BJ (cell line): ENCODE data around the gene PRKCE. TPM values are rescaled to one million over a fixed set of nuclear protein-coding genes. Genes with fewer than 3 reads are reported as not detected.

Experiments
- CTCF ChIA-PET: fragments of 350-600 bp; formaldehyde crosslinking; extraction: SDS; loops from one replicate; lab custom pipeline; 2021; ENCODE audit warnings: antibody characterized with exemption, inconsistent platforms; lab: Yijun Ruan, JAX
- POLR2A ChIA-PET: fragments of 300-600 bp; sonication (Branson Sonifier 250); formaldehyde crosslinking; extraction: SDS; loops from one replicate; lab custom pipeline; 2021; ENCODE audit warnings: antibody characterized with exemption; lab: Charles Lee
- DNase-seq: peaks from one replicate; pipeline ENCODE4 v3.0.0-alpha.2; 2011; ENCODE audit warnings: low read depth
- H3K27me3 ChIP-seq: 2 replicates; pipeline ENCODE4 v1.6.0; 2011; ENCODE audit warnings: low read length; ENCODE audit not compliant: control insufficient read depth, insufficient read depth
- H3K36me3 ChIP-seq: 2 replicates; pipeline ENCODE4 v1.5.1; 2011; ENCODE audit warnings: low read length; ENCODE audit not compliant: control insufficient read depth, insufficient read depth
- H3K4me3 ChIP-seq: 2 replicates; pipeline ENCODE4 v1.5.1; 2011; ENCODE audit warnings: low read depth, mild to moderate bottlenecking, control low read depth, low read length
- polyA plus RNA-seq: library from polyadenylated mRNA; depleted of rRNA; stranded (reverse); fragments of >200 nt; gene quantifications from 2 replicates; pipeline ENCODE4 v1.2.3, GENCODE V29; 2011
- TF ChIP-seq, protein P1 (sequence below): IDR thresholded peaks from 2 replicates; pipeline ENCODE4 v1.5.1; 2011; ENCODE audit warnings: low read depth, mild to moderate bottlenecking, control low read depth, inconsistent platforms, low read length, moderate library complexity; ENCODE audit not compliant: insufficient read depth

The PRKCE gene
- polyA plus RNA-seq, 1 experiment, result 19.7 TPM

- ChIA-PET CTCF (interaction anchor here (0.6 kb wide), 1 partner anchor 10 kb away, joined by 3 read pairs; no protein-coding TSS in a partner anchor), POLR2A (no interaction called here)
- H3K27me3 ChIP-seq, result no peaks in the 10 kb centered on the region
- H3K4me3 ChIP-seq, result no peak overlapping the region
- no peak for DNase-seq
- no peaks in the 10 kb centered on the region for H3K36me3 ChIP-seq
- TF ChIP-seq, protein P1, sequence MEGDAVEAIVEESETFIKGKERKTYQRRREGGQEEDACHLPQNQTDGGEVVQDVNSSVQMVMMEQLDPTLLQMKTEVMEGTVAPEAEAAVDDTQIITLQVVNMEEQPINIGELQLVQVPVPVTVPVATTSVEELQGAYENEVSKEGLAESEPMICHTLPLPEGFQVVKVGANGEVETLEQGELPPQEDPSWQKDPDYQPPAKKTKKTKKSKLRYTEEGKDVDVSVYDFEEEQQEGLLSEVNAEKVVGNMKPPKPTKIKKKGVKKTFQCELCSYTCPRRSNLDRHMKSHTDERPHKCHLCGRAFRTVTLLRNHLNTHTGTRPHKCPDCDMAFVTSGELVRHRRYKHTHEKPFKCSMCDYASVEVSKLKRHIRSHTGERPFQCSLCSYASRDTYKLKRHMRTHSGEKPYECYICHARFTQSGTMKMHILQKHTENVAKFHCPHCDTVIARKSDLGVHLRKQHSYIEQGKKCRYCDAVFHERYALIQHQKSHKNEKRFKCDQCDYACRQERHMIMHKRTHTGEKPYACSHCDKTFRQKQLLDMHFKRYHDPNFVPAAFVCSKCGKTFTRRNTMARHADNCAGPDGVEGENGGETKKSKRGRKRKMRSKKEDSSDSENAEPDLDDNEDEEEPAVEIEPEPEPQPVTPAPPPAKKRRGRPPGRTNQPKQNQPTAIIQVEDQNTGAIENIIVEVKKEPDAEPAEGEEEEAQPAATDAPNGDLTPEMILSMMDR, result no peak
Measured at GRCh38 chr2:45891719-45892424, 240.4 kb downstream of the PRKCE start.

DNA sequence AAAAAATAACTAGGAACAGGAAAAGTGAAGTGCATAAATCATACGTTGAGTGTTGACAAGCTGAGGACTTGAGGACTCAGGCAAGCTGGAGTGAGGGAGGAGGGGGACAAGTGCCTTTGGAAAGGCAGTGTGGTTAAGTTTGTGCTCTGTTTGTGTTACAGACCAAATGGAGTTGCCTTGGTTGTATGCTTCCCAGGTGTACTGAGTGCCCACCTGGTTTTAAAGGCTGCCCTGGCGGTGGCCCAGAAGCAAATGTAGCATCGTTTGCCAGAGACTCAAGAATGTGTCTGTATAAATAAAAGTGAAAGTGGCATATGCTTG, 240.9 kb downstream of the PRKCE start:
- Histone ChIP-seq H3K4me3 (no peak overlapping the region), H3K27me3 (no peaks in the 10 kb centered on the region), H3K36me3 (no peaks in the 10 kb centered on the region)
- ChIA-PET CTCF (interaction anchor here (0.6 kb wide), 1 partner anchor 10 kb away, joined by 3 read pairs; no protein-coding TSS in a partner anchor), POLR2A (no interaction called here)
- no peak for DNase-seq
- TF ChIP-seq, protein P1, result no peak

GRCh38 chr2:45892757-45893156, 241.3 kb downstream of the PRKCE start:
- ChIA-PET CTCF (no interaction called here), POLR2A (no interaction called here)
- Histone ChIP-seq H3K27me3 (no peaks in the 10 kb centered on the region), H3K36me3 (no peaks in the 10 kb centered on the region), H3K4me3 (no peak overlapping the region)
- DNase-seq, result no peak
- TF ChIP-seq, protein P1, result no peak

- no peak overlapping the region for H3K4me3 ChIP-seq
- no peaks in the 10 kb centered on the region for H3K27me3 ChIP-seq
- no peaks in the 10 kb centered on the region for H3K36me3 ChIP-seq
- TF ChIP-seq, protein P1, result no peak
- CTCF ChIA-PET, result no interaction called here
- DNase-seq, result no peak
- POLR2A ChIA-PET, result no interaction called here
Measured at GRCh38 chr2:45894211-45894610, 242.7 kb downstream of the PRKCE start.

GRCh38 chr2:45895241-45895861, 243.9 kb downstream of the PRKCE start:
- no peak overlapping the region for H3K4me3 ChIP-seq
- H3K27me3 ChIP-seq, result no peaks in the 10 kb centered on the region
- peak; percentile 33 for DNase-seq
- no peaks in the 10 kb centered on the region for H3K36me3 ChIP-seq
- TF ChIP-seq, protein P1, result no peak
- CTCF ChIA-PET, result no interaction called here
- POLR2A ChIA-PET, result no interaction called here
